Suprapubic skin (tissue), 4 donors: ENCODE data around the gene TMA7B.

ENCODE experiments used
- CTCF ChIP-seq, 2 donors: fragments of 200-600 bp in 1 of 2; fragments of 450-650 bp in 1 of 2; sonication (generic) in 1 of 2; IDR thresholded peaks; one replicate each; pipeline ENCODE4 v1.5.1; 2016 to 2019; ENCODE audit warnings: antibody characterized with exemption in 2 of 2, mild to moderate bottlenecking in 1 of 2, moderate library complexity in 1 of 2
- EP300 ChIP-seq: sonication (generic); formaldehyde crosslinking; IDR thresholded peaks from one replicate; pipeline ENCODE4 v1.6.1; 2017; ENCODE audit warnings: antibody characterized with exemption
- POLR2AphosphoS5 ChIP-seq, 3 donors: sonication (generic); formaldehyde crosslinking; IDR thresholded peaks; one replicate each; pipeline ENCODE4 v1.6.1; 2017; ENCODE audit warnings: antibody characterized with exemption in 3 of 3

DNA sequence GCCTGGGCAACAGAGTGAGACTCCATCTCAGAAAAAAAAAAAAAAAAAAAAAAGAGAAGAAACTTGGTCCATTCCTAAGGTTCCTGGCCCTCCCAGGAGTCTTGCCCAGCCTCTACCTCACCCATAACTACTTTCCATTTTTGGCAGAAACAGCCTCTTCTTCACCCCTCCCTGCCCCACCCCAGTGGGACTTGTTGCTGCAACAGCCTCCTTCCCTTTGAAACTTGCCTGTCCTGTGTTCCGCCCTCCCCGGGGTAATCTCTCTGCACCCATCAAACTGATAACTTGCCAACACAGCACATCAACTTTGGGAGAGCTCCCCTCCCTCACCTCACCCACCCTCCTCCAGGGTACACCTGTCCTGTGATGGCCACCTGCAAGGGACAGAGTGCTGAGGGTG is 24.5 kb downstream of the TMA7B start:
- TF ChIP-seq CTCF (IDR thresholded peaks at IDR 0.05) (no peak), EP300 (no peak), POLR2AphosphoS5 (IDR thresholded peaks at IDR 0.05) (no peak)
